ENCODE measurements around the gene USP16. TPM values are rescaled to one million over a fixed set of nuclear protein-coding genes. Genes with fewer than 3 reads are reported as not detected.
"Not testable (repeated sequence)": the region's sequence is repeated elsewhere in the genome, so short reads cannot be mapped to it uniquely, and the experiment has no call there.

The USP16 gene
- total RNA-seq, 4 donors from 2014 or later = 20.7 to 30.0 (median 25.5) TPM

GRCh38 chr21:29007135-29007534 lies 17.3 kb upstream of the USP16 start:
- H3K27ac ChIP-seq = no peak overlapping the region
- no peaks in the 10 kb centered on the region for H3K27me3 ChIP-seq
- no peak overlapping the region for H3K4me3 ChIP-seq
- 79% methylated on average over 3 of the region's 3 CpGs for WGBS
- H3K36me3 ChIP-seq = peaks cover 28% of the 10 kb centered on the region
- no peak for TF ChIP-seq POLR2A (IDR thresholded peaks at IDR 0.05)
- TF ChIP-seq POLR2AphosphoS5 (IDR thresholded peaks at IDR 0.05) = no peak
- TF ChIP-seq EP300 (IDR thresholded peaks at IDR 0.05) = no peak
- TF ChIP-seq CTCF (IDR thresholded peaks at IDR 0.05) = no peak
- DNase-seq (ENCODE audit: low spot score in 2 of 2) = no peak
- peaks cover 11% of the 10 kb centered on the region for H3K4me1 ChIP-seq
- no peaks in the 10 kb centered on the region for H3K9me3 ChIP-seq

- TF ChIP-seq POLR2AphosphoS5 (IDR thresholded peaks at IDR 0.05) (no peak), CTCF (IDR thresholded peaks at IDR 0.05) (no peak), EP300 (IDR thresholded peaks at IDR 0.05) (no peak), POLR2A (IDR thresholded peaks at IDR 0.05) (no peak)
- Histone ChIP-seq H3K9me3 (no peaks in the 10 kb centered on the region), H3K36me3 (peaks cover 28% of the 10 kb centered on the region), H3K27ac (no peak overlapping the region), H3K4me3 (no peak overlapping the region), H3K4me1 (peaks cover 11% of the 10 kb centered on the region), H3K27me3 (no peaks in the 10 kb centered on the region)
- DNase-seq (ENCODE audit: low spot score in 2 of 2) = no peak
- WGBS = 78% methylated on average over 3 of the region's 3 CpGs
Observed at GRCh38 chr21:29007810-29008209, 16.7 kb upstream of the USP16 start.

- WGBS = 91% methylated on average over 3 of the region's 3 CpGs
Observed at GRCh38 chr21:29008367-29008766, 16.1 kb upstream of the USP16 start.

GRCh38 chr21:29011236-29011635 lies 13.2 kb upstream of the USP16 start:
- not testable (repeated sequence) for H3K4me1 ChIP-seq, H3K4me3 ChIP-seq
- WGBS = no CpG with 5 or more reads among the region's 30 CpGs

More at GRCh38 chr21:29008367-29008766, 16.1 kb upstream of the USP16 start:
- Histone ChIP-seq H3K9me3 (no peaks in the 10 kb centered on the region), H3K4me3 (no peak overlapping the region), H3K4me1 (peaks cover 6% of the 10 kb centered on the region), H3K27ac (no peak overlapping the region), H3K27me3 (no peaks in the 10 kb centered on the region), H3K36me3 (peaks cover 28% of the 10 kb centered on the region)
- TF ChIP-seq POLR2AphosphoS5 (IDR thresholded peaks at IDR 0.05) = no peak
- no peak for TF ChIP-seq EP300 (IDR thresholded peaks at IDR 0.05)
- DNase-seq (ENCODE audit: low spot score in 2 of 2) = no peak

GRCh38 chr21:29017639-29018237 lies 6.7 kb upstream of the USP16 start:
- H3K27ac ChIP-seq = no peak overlapping the region
- no peaks in the 10 kb centered on the region for H3K27me3 ChIP-seq
- no peaks in the 10 kb centered on the region for H3K9me3 ChIP-seq
- no peaks in the 10 kb centered on the region for H3K36me3 ChIP-seq
- peak overlapping the region; percentile 92 for H3K4me3 ChIP-seq
- TF ChIP-seq EP300 (IDR thresholded peaks at IDR 0.05) = no peak
- no peak for TF ChIP-seq POLR2AphosphoS5 (IDR thresholded peaks at IDR 0.05)
- no peak for TF ChIP-seq CTCF (IDR thresholded peaks at IDR 0.05)
- TF ChIP-seq POLR2A (IDR thresholded peaks at IDR 0.05) = no peak
- WGBS = 68% methylated on average over 6 of the region's 6 CpGs
- H3K4me1 ChIP-seq = peaks cover 23% of the 10 kb centered on the region
- DNase-seq (ENCODE audit: low spot score in 2 of 2) = no peak

More at GRCh38 chr21:29011236-29011635, 13.2 kb upstream of the USP16 start:
- DNase-seq (ENCODE audit: low spot score in 2 of 2); H3K9me3 ChIP-seq; H3K27ac ChIP-seq; H3K27me3 ChIP-seq: not testable (repeated sequence)
- H3K36me3 ChIP-seq = peaks cover 22% of the 10 kb centered on the region

- no peaks in the 10 kb centered on the region for H3K36me3 ChIP-seq
- peak overlapping the region; percentile 92 for H3K4me3 ChIP-seq
- WGBS = 17% methylated on average over 12 of the region's 12 CpGs
- H3K9me3 ChIP-seq = no peaks in the 10 kb centered on the region
- no peak for DNase-seq (ENCODE audit: low spot score in 2 of 2)
- TF ChIP-seq POLR2AphosphoS5 (IDR thresholded peaks at IDR 0.05) = no peak
- TF ChIP-seq CTCF (IDR thresholded peaks at IDR 0.05) = no peak
- no peak for TF ChIP-seq POLR2A (IDR thresholded peaks at IDR 0.05)
- no peak for TF ChIP-seq EP300 (IDR thresholded peaks at IDR 0.05)
- H3K27me3 ChIP-seq = no peaks in the 10 kb centered on the region
- peaks cover 23% of the 10 kb centered on the region for H3K4me1 ChIP-seq
- H3K27ac ChIP-seq = peak overlapping the region; percentile 87
Observed at GRCh38 chr21:29018540-29018939, 5.9 kb upstream of the USP16 start.
